Measurements from ENCODE around the gene C11orf52.

The C11orf52 gene

GRCh38 chr11:111925953-111926352, 7.2 kb downstream of the C11orf52 start:
- no peaks in the 10 kb centered on the region for H3K36me3 ChIP-seq (ENCODE audit: low read length)
- H3K4me2 ChIP-seq (ENCODE audit: low read depth, low read length, poor library complexity, severe bottlenecking), result peak overlapping the region; percentile 57
- no peaks in the 10 kb centered on the region for H3K9me3 ChIP-seq (ENCODE audit: insufficient read depth, low read length)
- no peak for TF ChIP-seq CTCF (IDR thresholded peaks at IDR 0.05; ENCODE audit: insufficient read depth, low read length, poor library complexity, severe bottlenecking)
- TF ChIP-seq EZH2phosphoT487 (conservative IDR thresholded peaks at IDR 0.05; ENCODE audit: low read length), result no peak
- no peaks in the 10 kb centered on the region for H4K20me1 ChIP-seq (ENCODE audit: low read depth, low read length)
- H3K27me3 ChIP-seq (ENCODE audit: low read length), result no peaks in the 10 kb centered on the region
- no peak overlapping the region for H3K27ac ChIP-seq (ENCODE audit: low read depth, low read length)
- H3K4me3 ChIP-seq (ENCODE audit: insufficient read depth, low read length, poor library complexity, severe bottlenecking), result peak overlapping the region; percentile 44
- H3K9me2 ChIP-seq (replicated peaks; ENCODE audit: insufficient read depth, low read length), result no peaks in the 10 kb centered on the region
- H3F3A ChIP-seq (ENCODE audit: insufficient read depth), result no peaks in the 10 kb centered on the region
- no peak overlapping the region for H2AFZ ChIP-seq (ENCODE audit: low read depth, low read length, severe bottlenecking)
- H3K9ac ChIP-seq (ENCODE audit: low read length), result peak overlapping the region; percentile 54; the same call in 1 of the 2 replicates
- no peaks in the 10 kb centered on the region for H3K79me2 ChIP-seq (ENCODE audit: insufficient read depth, low read length)

DNA sequence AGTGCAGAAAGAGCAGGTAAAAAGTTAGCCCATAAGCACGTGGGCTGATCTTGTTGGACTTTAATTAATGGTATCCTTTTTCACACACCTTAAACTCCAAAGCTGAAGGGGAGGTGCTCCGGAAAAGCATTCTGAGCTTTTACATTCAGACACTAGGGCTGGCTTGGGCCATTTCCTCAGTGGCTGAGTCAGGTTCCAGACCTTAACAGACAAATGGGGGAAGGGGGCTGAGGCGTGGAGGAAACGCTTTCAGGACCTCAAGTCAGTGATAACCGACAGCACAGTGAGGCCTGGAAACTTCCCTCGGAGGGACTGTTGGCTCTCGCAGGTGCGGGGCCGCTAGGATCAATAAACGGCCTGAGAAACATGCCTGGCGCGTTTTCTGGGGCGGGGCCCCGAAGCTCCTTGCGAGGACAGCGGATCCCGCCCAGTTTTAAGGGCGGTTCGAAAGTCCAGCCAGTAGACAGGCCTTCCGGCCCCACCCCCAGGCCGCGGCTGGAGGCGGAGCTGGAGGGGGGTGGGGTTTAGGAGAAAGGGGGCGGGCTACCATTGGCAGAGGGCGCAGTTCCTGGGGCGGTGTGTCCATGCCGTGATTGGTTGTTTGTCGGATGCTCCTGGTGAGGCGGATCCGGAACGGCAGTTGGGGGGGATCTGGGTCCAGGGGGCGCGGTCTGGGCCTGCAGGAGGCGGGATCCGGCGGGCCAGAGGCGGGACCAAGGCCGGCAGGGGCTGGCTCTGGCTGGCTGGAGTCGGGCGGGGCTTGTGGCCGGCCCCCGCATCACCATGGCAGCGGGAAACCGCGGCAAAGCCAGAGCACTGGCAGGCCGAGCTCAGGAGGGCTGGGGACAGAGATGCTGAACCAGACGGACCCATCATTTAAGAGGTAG, 8.0 kb downstream of the C11orf52 start:
- no peaks in the 10 kb centered on the region for H3K79me2 ChIP-seq (ENCODE audit: insufficient read depth, low read length)
- H3K9ac ChIP-seq (ENCODE audit: low read length), result peak overlapping the region; percentile 54
- peak overlapping the region; percentile 96 for H2AFZ ChIP-seq (ENCODE audit: low read depth, low read length, severe bottlenecking)
- H3K4me3 ChIP-seq (ENCODE audit: insufficient read depth, low read length, poor library complexity, severe bottlenecking), result peak overlapping the region; percentile 71
- H3K4me2 ChIP-seq (ENCODE audit: low read depth, low read length, poor library complexity, severe bottlenecking), result peak overlapping the region; percentile 94
- H3K36me3 ChIP-seq (ENCODE audit: low read length), result no peaks in the 10 kb centered on the region
- H3K9me3 ChIP-seq (ENCODE audit: insufficient read depth, low read length), result no peaks in the 10 kb centered on the region
- no peaks in the 10 kb centered on the region for H3K9me2 ChIP-seq (replicated peaks; ENCODE audit: insufficient read depth, low read length)
- H3K27me3 ChIP-seq (ENCODE audit: low read length), result no peaks in the 10 kb centered on the region
- no peaks in the 10 kb centered on the region for H3F3A ChIP-seq (ENCODE audit: insufficient read depth)
- no peak for TF ChIP-seq CTCF (IDR thresholded peaks at IDR 0.05; ENCODE audit: insufficient read depth, low read length, poor library complexity, severe bottlenecking)
- TF ChIP-seq EZH2phosphoT487 (conservative IDR thresholded peaks at IDR 0.05; ENCODE audit: low read length), result no peak
- no peaks in the 10 kb centered on the region for H4K20me1 ChIP-seq (ENCODE audit: low read depth, low read length)
- H3K27ac ChIP-seq (ENCODE audit: low read depth, low read length), result peak overlapping the region; percentile 1; the same call in 1 of the 2 replicates

DNA sequence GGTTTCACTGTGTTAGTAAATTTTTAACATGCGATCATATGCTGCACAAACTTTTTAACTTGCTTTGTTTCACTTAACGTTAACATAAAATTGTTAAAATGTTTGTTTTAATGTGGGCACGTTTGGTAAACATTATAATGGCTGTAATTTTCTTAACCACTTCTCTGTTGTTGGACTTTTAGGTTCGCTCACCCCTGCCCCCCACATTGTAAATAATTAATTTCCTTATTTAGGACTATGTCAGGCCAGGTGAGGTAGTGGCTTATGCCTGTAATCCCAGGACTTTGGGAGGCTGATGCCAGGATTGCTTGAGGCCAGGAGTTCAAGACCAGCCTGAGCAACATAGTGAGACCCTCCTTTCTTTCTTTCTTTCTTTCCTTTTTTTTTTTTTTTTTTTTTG, 11.8 kb downstream of the C11orf52 start:
- H3K4me2 ChIP-seq (ENCODE audit: low read depth, low read length, poor library complexity, severe bottlenecking), result no peak overlapping the region
- H3K9me3 ChIP-seq (ENCODE audit: insufficient read depth, low read length), result no peaks in the 10 kb centered on the region
- no peaks in the 10 kb centered on the region for H3K9me2 ChIP-seq (replicated peaks; ENCODE audit: insufficient read depth, low read length)
- no peak overlapping the region for H2AFZ ChIP-seq (ENCODE audit: low read depth, low read length, severe bottlenecking)
- H3K27ac ChIP-seq (ENCODE audit: low read depth, low read length), result no peak overlapping the region
- no peak overlapping the region for H3K4me3 ChIP-seq (ENCODE audit: insufficient read depth, low read length, poor library complexity, severe bottlenecking)
- no peaks in the 10 kb centered on the region for H4K20me1 ChIP-seq (ENCODE audit: low read depth, low read length)
- H3K36me3 ChIP-seq (ENCODE audit: low read length), result no peaks in the 10 kb centered on the region
- H3F3A ChIP-seq (ENCODE audit: insufficient read depth), result no peaks in the 10 kb centered on the region
- no peak for TF ChIP-seq CTCF (IDR thresholded peaks at IDR 0.05; ENCODE audit: insufficient read depth, low read length, poor library complexity, severe bottlenecking)
- TF ChIP-seq EZH2phosphoT487 (conservative IDR thresholded peaks at IDR 0.05; ENCODE audit: low read length), result no peak
- no peak overlapping the region for H3K9ac ChIP-seq (ENCODE audit: low read length)
- H3K79me2 ChIP-seq (ENCODE audit: insufficient read depth, low read length), result no peaks in the 10 kb centered on the region
- no peaks in the 10 kb centered on the region for H3K27me3 ChIP-seq (ENCODE audit: low read length)
